GM21576 (cell line): ENCODE measurements around the gene ASF1A.
A peak's percentile ranks its signal among the peaks of the same experiment; 100 is the strongest.
"Not testable (repeated sequence)": the region's sequence is repeated elsewhere in the genome, so short reads cannot be mapped to it uniquely, and the experiment has no call there.

Experiments used
- ATAC-seq: cut with Tn5 transposase; IDR thresholded peaks from one replicate; pipeline ENCODE4 v1.9.1; 2021; ENCODE audit warnings: mild to moderate bottlenecking, moderate library complexity; ENCODE audit not compliant: unreplicated experiment

Gene ASF1A

DNA sequence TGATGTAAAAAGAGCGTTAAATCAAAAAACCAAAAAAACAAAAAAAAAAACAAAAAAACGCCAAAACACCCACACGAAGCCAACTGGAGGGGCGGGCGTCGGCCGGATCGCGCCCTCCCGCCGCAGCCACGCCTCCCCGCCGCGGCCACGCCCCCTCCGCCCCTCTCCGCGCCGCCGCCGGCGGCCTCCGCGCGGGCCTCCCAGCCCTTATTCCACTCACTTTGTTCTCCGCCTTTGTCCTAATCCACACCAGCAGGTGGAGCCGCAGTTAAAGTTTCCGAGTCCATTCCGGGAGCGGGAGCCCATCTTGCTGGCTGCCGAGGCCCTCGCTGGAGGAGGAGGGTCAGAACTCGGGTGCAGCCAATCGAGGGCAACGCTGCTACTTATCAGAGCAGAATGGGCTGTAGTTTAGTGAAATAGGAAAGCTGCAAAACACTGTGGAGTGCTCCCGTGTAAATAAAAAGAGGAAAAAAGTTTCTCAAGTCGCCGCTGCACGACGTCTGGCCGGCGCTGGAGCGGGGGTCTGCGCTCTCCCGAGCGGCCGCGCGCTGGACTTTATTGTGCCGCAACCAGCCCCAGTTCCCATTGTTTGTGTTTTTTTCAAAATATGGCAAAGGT is at the start of gene ASF1A:
TSS of gene ASF1A (plus strand) at position 346 of the 618 bp plus-strand sequence. CDS start at position 608, 262 bp downstream.
- ATAC-seq = peak; percentile 70

DNA sequence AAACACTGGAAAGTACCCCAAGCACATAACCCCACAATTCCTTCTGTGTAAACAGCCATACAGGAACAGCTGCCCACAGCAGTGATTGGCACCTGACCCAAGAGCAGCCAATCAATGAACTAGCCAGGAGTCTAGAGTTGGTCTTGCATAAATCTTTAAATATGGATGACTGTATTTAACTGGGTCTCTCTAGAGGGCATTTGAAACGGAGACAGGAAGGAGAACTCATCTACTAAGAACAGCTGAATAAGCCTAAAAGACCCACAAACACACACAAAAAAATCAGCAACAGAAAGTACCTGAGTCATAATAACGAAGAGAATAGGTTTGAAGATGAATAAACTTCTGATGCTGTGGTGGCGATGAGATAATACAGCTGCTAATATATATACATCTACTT is 49.0 kb upstream of the ASF1A start:
- peak; percentile 48 for ATAC-seq

DNA sequence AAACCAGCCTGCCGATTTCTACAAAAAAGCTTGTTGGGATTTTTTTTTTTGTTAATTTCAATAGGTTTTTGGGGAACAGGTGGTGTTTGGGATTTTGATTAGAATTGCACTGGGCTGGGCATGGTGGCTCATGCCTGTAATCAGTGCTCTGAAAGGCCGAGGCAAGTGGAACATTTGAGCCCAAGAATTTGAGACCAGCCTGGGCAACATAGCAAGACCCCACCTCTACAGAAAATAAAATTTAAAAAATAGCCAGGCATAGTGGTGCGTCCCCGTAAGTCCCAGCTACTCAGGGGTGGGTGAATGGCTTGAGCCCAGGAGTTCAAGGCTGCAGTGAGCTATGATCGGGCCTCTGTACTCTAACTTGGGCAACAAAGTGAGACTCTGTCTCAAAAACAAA is 40.5 kb upstream of the ASF1A start:
- ATAC-seq = no peak

DNA sequence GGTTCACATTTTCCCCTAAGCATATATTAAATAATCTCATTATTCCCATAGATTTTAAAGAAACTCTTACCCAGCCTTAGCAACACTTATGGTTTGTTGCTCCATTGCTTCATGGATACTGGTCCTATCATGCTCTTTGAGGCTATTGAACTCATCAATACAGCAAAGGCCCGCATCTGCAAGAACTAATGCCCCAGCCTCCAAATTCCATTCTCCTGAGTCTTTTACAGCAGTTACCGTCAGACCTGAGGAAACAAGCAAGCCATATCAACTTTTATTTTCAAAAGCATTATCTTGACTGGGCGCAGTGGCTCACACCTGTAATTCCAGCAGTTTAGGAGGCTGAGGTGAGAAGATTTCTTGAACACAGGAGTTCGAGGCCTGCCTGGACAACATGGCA is 37.7 kb upstream of the ASF1A start:
- ATAC-seq = no peak

DNA sequence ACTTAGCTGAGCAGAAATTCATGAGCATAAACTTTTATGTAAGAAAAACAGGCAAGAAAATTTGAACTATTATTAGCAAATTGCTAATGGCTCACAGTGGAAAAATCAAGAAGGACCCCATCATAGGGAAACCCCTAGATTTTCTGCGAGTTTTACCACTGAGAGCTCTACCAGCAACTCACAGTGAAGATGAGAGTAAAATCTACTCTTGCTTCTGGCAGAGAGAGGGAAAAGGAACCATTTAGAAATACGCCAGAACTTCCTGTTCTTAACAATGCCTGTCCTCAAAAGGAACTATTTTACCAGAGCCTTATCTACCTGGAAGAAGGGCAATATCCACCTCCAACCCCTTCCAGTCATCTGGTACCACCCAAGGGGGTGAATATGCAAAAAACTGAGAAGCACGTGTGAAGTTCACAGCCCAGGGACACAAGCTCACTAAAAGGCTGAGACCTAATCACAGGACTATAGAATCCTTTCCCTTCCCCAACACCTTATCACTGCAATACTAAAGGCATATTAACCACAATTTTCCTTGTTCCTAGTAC is 34.4 kb upstream of the ASF1A start:
- ATAC-seq = no peak

DNA sequence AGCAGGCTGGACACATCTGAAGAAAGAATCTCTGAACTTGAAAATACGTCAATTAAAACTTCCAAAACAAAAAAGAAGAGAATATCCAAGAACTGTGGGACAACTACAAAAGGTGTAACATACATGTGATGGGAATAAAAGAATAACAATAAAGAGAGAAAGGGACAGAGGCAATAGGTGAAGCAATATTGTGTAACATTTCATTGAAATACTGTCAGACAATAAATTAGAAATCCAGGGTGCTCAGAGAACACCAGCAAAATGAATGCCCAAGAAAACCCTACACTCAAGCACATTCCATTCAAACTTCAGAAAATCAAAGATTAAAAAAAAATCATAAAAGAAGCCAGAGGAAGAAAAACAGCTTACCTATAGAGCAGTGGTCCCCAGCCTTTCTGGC is 33.6 kb upstream of the ASF1A start:
- ATAC-seq = no peak

DNA sequence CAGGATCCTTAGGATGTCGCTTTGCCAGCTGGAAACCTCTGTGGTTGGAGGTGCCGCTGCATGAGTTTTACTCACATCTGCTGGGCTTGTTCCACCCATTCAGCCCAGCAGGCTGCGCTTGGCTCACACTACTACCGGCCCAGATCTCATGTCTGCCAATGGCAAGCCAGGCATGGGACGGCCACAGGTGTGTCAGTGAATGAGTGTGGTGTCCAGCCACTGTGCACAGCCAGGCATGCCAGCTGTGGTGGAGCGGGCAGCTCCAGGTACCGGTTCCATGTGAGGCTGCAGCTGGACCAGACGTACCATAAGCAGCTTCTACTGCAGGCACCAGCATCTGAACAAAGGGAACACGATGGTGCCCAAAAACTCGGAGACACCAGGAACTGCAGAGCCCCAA is 33.1 kb upstream of the ASF1A start:
- no peak for ATAC-seq

DNA sequence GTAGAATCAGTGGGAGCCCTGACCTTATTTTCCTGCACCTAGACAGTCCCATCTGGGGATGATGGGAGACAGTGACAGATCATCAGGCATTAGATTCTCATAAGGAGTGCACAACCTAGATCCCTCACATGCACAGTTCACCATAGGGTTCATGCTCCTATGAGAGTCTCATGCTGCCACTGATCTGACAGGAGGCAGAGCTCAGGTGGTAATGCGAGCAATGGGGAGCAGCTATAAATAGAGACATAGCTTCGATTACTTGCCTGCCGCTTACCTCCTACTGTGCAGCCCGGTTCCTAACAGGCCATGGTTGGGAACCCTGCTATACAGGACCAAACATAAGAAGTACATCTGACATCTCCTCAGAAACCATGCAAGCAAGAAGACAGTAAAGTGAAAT is 31.5 kb upstream of the ASF1A start:
- no peak for ATAC-seq

DNA sequence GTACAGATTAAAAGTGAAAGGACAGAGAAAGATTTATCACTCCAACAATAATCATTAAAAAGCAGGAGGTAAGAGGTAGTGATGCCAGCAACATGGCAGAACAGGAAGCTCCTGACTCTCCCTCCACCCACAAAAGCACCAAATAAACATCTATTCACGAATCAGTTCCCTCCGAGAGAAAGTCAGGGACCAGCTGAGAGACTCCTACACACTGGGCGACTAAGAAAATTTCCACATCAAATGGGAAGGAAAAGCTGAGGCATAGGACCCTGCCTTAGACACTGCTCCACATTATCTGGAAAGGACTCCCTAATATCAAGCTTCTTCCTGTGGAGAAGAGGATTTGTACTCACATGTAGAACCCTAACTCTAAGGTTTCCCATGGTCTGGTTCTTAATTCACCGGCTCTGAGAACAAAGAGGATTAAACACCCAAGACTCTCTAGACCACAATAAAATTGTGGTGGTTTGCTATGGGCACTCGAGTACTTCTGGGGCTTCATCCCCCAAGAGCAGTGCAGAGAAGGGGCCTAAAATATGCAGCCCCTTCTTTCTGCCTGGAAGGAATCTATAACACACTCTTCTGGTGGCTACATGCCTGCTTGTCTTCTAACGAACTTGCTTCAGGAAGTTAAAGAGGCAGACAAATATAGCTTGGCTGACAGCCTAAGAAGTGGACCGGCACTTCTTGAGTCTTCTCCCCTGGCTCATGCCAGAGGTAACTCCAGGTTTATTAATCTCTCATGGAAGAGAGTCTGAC is 29.4 kb upstream of the ASF1A start:
- peak; percentile 49 for ATAC-seq

DNA sequence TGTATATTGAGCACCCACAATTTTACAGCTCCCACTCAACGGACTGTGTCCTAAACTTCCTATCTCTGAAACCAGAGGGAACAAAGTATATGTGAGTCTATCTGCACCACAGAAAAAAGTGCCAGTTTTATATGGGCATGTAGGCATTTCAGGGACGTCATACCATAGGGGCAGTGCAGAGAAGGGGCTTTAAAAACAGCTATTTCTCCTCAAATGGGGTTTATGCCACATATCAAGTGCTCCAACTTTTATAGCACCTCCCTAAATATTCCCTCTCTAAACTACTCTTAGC is 28.9 kb upstream of the ASF1A start:
- peak; percentile 14 for ATAC-seq

DNA sequence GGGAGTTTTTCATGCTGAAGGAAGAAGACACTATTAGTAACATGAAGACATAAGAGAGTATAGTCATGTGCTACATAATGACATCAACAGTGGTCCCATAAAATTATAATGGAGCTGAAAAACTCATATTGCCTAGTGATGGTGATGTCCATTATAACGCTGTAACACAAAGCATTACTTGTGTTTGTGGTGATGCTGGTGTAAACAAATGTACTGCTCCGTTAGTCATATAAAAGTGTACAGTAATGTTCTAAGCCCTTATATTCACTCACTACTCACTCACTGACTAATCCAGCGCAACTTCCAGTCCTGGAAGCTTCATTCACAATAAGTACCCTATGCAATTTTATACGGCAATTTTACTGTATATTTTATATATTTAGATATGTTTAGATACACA is 26.8 kb upstream of the ASF1A start:
- ATAC-seq = no peak

DNA sequence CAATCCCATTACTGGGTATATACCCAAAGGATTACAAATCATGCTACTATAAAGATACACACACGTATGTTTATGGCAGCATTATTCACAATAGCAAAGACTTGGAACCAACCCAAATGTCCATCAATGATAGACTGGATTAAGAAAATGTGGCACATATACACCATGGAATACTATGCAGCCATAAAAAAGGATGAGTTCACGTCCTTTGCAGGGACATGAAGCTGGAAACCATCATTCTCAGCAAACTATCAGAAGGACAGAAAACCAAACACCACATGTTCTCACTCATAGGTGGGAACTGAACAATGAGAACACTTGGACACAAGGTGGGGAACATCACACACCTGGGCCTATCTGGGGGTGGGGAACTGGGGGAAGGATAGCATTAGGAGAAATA is 25.1 kb upstream of the ASF1A start:
- ATAC-seq = not testable (repeated sequence)

DNA sequence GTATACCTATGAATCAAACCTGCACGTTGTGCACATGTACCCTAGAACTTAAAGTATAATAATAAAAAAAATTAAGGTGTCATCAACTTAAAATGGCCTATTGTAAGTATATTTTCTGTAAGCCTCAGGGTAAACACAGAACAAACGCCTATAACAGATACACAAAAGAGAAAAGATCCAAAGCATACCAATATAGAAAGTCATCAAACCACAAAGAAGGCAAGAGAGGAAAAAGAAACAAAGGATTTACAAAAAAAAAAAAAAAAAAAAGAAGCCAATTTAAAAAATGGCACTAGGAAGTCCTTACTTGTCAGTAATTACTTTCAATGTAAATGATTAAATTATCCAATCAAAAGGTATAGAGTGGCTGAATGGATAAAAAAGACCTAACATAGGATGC is 24.6 kb upstream of the ASF1A start:
- ATAC-seq = no peak

DNA sequence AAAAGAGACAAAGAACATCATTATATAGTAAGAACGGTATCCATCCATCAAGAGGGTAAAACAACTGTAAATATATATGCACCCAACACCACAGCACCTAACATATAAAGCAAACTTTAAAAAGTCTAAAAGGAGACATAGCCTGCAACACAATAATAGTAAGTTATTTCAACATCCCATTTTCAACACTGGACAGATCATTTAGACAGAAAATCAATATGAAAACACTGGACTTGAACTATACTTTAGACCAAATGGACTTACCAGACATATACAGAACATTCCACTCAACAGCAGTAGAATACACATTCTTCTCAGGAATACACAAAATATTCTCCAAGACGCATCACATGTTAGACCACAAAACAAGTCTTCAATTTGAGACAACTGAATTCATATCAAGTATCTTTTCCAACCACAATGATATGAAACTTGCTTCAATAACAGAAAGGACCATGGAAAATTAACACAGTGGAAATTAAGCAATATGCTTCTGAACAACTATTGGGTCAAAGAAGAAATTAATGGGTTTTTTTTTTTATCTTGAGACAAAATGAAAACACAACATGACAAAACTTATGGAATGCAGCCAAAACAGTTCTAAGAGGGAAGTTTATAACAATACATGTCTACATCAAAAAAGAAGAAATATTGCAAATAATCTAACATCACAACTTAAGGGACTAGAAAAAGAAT is 23.9 kb upstream of the ASF1A start:
- ATAC-seq = no peak

DNA sequence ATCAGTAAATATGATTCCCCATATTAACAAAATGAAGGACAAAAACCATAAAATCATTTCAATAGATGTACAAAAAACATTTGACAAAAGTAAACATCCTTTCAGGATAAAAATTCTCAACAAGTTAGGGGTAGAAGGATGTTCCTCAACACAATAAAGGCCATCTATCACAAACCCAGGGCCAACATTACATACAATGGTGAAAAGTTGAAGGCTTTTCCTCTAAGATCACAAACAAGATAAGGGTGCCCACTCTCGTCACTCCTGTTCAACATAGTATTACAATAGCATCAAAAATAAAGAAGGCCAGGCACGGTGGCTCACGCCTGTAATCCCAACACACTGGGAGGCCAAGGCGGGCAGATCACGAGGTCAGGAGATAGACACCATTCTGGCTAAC is 22.6 kb upstream of the ASF1A start:
- ATAC-seq = no peak

DNA sequence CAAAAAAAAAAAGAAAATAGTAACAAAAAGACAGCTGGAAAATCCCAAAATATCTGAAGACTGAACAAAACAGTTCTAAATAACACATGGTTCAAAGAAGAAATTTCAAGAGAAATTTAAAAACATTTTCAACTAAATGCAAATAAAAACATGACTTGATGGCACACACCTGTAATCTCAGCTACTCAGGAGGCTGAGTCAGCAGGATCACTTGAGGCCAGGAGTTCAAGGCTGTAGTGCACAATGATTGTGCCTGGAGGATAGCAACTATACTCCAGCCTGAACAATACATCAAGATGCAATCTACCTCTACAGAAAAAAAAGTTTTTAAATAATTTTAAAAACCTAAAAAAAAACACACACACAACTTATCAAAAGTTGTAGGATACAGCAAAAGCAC is 21.6 kb upstream of the ASF1A start:
- no peak for ATAC-seq

DNA sequence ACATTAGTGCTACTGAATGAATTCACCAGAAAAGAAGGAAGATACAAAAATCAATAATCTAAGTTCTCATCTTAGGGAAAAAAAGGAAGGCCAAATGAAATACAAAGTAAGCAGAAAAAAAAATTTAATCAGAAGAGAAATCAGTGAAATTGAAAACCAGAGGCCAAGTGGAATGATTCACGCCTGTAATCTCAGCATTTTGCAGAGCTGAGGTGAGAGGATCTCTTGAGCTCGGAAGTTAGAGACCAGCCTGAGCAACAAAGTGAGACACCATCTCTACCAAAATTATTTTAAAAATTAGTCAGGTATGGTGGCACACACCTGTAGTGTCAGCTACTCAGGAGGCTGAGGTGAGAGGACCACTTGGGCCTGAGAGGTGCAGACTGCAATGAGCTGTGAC is 21.2 kb upstream of the ASF1A start:
- ATAC-seq = no peak

DNA sequence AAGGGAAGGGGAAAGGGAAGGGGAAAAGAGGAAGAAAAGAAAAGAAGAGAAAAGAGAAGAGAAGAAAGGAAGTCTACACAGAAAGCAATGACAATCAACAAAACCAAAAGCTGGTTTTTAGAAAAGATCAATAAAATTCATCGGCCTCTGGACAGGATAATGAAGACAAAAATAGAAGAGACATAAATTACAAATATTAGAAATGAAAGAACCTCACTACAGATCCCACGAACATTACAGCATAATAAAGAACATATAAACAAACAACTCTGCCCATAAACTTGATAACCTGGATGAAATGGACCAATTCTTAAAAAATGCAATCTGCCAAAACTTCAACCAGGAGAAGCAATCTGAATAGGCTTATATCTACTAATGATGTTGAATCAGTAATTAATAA is 20.7 kb upstream of the ASF1A start:
- no peak for ATAC-seq

DNA sequence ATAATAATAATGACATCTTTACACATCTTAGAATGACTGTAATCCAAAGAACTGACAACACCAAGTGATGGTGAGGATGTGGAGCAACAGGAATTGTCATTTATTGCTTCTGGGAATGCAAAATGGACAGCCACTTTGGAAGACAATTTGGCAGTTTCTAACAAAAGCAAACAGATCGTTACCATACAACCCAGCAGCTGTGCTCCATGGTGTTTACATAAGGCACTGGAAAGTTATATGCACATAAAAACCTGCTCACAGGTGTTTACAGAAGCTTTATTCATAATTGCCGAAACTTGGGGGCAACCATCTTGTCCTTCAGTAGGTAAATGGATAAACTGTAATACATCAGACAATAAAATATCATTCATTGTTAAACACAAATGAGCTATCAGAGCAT is 18.3 kb upstream of the ASF1A start:
- ATAC-seq = no peak

DNA sequence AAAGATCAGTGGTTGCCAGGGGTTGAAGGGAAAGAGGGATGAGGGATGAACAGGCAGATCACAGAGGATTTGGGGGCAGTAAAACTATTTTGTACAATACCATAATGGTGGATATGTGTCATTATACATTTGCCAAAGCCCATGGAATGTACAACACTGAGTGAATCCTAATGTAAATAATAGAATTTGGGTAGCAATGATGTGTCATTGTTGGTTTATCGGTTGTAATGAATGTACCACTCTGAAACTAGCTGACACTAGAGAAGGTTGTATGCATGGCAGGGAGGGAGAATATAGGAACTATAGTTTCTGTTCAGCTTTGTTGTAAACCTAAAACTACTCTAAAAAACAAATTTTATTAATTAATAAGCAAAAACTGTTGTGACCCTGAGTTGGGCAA is 17.8 kb upstream of the ASF1A start:
- no peak for ATAC-seq

DNA sequence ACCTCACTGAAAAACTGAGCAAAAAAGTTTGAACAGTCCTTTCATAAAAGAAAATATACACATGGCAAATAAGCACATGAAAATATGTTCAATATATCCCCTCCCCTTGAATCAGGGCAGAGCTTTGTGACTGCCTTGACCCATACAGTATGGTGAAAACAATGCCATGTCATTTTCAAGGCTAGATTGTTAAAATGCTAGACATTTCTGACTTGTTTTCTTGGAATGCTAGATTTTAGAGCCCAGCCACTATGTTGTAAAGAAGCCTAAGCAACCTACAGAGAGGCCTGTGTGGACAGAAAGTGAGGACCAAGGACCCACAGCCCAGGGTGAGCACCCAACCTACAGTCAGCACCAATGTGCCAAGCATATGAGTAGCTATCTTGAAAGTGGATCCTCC is 17.1 kb upstream of the ASF1A start:
- no peak for ATAC-seq

DNA sequence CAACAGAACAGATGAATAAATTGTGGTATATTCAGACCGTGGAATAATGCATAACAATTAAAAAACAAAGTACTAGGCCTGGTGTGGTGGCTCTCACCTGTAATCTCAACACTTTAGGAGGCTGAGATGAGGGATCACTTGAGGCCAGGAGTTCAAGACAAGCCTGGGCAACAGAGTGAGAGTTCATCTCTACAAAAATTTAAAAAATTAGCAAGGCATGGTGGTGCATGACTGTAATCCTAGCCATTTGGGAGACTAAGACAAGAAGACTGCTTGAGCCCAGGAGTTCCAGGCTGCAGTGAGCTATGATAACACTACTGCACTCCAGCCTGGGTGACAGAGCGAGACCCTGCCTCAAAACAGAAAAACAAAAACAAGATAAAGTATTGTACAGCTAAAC is 16.1 kb upstream of the ASF1A start:
- ATAC-seq = no peak
